Activated T-helper 17 cell treated with anti-CD3 and anti-CD28 coated beads, Interleukin-2, amount 50 U/mL, for 72 hours (primary cell): ENCODE results near the gene NSD2. TPM values are rescaled to one million over a fixed set of nuclear protein-coding genes. Genes with fewer than 3 reads are reported as not detected.

Source experiments
- ATAC-seq: fragments of 150-1000 bp; cut with Tn5 transposase; replicated peaks from 2 replicates; pipeline ENCODE4 v1.10.0; 2021; ENCODE audit warnings: mild to moderate bottlenecking, moderate library complexity
- H3K27ac Mint-ChIP-seq: one replicate; pipeline ENCODE4 v1.8.0; 2022; ENCODE audit warnings: mixed read lengths
- H3K27me3 Mint-ChIP-seq: one replicate; pipeline ENCODE4 v1.8.0; 2022; ENCODE audit warnings: mixed read lengths
- H3K36me3 Mint-ChIP-seq: one replicate; pipeline ENCODE4 v1.8.0; 2022; ENCODE audit warnings: low read depth, mild to moderate bottlenecking, mixed read lengths
- H3K4me1 Mint-ChIP-seq: one replicate; pipeline ENCODE4 v1.8.0; 2022; ENCODE audit warnings: mixed read lengths
- H3K4me3 Mint-ChIP-seq: one replicate; pipeline ENCODE4 v1.8.0; 2022; ENCODE audit warnings: mild to moderate bottlenecking, mixed read lengths
- H3K9me3 Mint-ChIP-seq: one replicate; pipeline ENCODE4 v1.8.0; 2022; ENCODE audit warnings: mixed read lengths
- total RNA-seq, 2 donors: library from RNA; stranded (reverse); gene quantifications; one replicate each; pipeline ENCODE4 v1.2.3, GENCODE V29; 2022

Gene NSD2
- total RNA-seq: 100 to 1,000 TPM; 187 to 239 TPM

DNA sequence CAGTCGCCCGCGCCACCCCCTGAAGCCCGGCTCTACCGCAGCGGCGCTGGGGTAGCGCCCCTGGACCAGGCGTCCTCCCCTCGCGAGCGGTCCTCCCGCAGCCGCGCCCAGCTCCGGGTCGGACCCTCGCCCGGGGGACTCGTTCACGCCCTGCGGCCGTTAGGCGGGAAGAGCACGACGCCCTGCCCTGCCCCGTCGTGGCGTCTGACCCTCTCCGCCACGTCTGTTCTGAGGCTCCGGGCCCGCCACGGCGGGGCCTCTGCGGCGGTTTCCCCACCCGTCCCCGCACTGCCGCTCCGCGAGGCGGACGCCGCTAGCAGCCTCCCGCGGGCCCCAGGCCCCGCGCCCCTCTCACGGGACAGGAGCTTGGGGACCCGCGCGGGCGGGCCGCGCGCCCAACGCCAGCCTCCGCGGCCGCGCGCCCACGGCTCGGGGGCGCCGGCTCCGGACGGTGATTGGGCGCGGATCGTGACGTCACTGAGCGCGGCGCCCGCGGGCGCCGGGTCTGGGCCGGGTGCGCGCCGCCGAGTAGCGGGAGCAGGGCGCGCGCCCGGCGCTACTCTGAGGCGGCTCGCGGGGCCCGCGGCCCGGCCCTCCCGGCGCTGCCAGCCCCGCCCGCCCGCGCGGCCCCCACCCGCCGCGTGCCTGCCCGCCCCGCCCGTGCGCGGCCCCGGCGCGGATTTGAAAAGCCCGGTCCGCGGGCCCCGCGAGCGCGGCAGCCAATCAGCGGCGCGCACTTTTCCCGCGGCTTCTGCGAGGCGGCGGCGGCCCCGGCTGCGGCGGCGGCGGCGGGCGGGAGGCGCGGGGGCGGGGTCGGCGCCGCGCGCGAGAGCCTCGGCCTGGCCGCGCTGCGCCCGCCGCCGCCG lies at the start of gene NSD2:
NSD2 (plus strand) TSS at position 816 of the 866 bp plus-strand sequence. CDS start 29,262 bp downstream, outside the sequence.
- ATAC-seq: peak; percentile 65
- H3K36me3 Mint-ChIP-seq: peaks cover 12% of the 10 kb centered on the region
- no peaks in the 10 kb centered on the region for H3K9me3 Mint-ChIP-seq
- H3K27ac Mint-ChIP-seq: peak within 1 kb of the TSS; percentile 96
- H3K27me3 Mint-ChIP-seq: no peaks in the 10 kb centered on the region
- peak within 1 kb of the TSS; percentile 95 for H3K4me3 Mint-ChIP-seq
- H3K4me1 Mint-ChIP-seq: peaks cover 27% of the 10 kb centered on the region

DNA sequence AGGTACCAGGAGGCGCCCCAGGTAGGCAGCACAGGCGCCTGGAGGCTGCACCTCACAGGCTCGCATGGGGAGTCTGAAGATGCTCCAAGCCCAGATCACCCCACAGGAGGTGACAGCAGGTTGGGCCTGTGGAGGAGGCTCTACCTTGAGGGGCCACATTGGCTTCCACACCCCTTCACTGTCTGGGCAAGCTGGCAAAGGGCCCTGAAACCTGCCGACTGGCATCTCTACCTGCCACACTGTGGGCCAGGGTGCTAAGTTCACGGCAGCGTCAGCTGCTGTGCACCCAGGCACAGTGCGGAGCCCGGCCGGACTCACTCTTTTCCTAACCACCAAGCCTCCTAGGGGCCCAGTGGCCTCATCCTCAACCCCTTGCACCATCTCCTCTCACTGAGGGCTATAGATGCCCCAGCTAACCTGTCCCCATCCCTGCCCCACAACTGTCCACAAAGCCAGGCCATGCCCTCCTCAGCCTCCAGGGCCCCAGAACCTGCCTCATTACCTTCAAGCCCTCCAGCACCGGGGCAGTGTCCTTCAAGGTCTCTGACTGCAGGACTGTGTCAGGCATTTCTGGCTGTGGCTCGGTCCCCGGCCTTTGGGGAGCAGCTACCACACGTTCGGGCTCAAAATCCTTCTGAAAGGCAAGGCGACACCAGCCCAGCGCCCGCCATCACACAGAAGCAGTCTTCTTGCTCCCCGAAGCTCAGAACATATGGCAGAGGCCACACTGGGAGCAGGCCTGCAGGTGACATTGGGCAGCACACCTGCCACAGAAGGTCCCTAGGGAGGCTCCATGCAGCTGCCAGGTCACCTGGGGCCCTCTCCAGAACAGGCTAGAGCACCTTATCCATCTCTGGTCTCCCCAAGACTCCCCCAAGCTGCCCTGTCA lies 49.3 kb upstream of the NSD2 start:
- H3K4me1 Mint-ChIP-seq: no peaks in the 10 kb centered on the region
- no peaks in the 10 kb centered on the region for H3K27me3 Mint-ChIP-seq
- no peak overlapping the region for H3K4me3 Mint-ChIP-seq
- ATAC-seq: no peak
- peaks cover 85% of the 10 kb centered on the region for H3K36me3 Mint-ChIP-seq
- no peak overlapping the region for H3K27ac Mint-ChIP-seq
- no peaks in the 10 kb centered on the region for H3K9me3 Mint-ChIP-seq

DNA sequence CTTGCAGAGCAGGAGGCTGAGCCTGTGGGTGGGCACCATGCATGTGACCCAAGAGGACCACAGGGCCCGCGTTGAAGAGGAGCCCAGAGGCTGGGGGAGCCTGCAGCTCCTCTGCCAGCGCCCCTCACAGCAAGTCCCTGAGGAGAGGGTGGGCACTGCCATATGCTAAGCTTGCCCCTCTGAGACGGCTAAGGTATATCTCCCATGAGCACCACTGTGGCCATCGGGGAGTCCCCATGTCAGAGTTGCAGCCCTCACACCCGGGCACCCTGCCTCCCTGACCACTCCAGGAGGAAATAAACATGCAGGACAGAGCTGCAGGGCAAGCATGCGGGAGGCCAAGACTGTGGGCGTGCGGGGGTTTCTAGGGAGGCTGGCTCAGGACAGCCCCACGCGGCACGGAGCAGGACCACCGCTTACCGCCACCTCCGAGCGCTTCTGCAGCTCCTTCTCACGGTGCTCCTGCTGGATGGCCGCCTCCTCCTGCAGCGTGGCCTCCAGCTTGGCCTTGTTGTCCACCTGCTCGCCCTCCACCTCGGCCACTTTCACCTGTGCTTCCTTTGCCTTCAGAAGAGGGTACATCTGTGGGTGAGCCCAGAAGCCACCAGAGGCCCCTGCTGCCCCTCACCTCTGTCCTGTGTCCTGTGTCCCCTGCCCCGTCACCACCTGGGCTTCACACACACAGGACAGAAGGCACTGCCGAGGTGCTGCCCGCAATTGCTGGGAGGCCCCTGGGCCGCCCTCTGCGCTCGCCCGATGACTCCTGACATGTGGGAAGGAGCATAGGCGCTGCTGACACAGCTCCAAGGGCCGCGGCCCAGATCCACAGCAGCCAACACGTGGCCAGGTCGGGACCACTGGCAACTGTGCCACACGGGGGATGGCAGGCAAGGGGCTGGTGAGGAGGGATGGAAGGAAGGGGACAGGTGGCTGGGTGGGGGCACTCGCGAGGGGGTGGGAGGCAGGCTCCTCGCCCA lies 48.3 kb upstream of the NSD2 start:
- Mint-ChIP-seq H3K4me1 (no peaks in the 10 kb centered on the region), H3K27me3 (no peaks in the 10 kb centered on the region), H3K36me3 (peaks cover 77% of the 10 kb centered on the region), H3K9me3 (no peaks in the 10 kb centered on the region), H3K27ac (no peak overlapping the region), H3K4me3 (no peak overlapping the region)
- no peak for ATAC-seq

DNA sequence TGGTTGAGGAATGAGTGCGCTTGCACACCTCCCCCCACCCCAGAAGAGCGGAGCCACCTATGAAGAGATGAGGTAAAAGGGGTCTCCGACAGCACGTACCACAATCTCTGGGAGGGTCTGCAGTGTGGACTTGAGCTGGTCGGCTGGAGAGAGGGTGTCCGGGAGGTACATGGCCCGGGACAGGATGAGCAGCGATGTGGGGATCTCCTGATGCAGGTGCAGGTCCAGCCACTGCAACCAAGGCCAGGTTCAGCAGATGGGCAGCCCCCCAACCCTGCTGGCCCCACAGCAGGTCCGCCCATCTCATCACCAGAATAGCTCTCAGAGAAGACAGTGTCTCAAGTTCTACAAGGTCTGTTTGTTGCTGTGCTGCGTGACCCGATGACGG lies 47.7 kb upstream of the NSD2 start:
- Mint-ChIP-seq H3K9me3 (no peaks in the 10 kb centered on the region), H3K27me3 (no peaks in the 10 kb centered on the region), H3K36me3 (peaks cover 70% of the 10 kb centered on the region), H3K4me3 (no peak overlapping the region), H3K27ac (no peak overlapping the region), H3K4me1 (no peaks in the 10 kb centered on the region)
- ATAC-seq: no peak

DNA sequence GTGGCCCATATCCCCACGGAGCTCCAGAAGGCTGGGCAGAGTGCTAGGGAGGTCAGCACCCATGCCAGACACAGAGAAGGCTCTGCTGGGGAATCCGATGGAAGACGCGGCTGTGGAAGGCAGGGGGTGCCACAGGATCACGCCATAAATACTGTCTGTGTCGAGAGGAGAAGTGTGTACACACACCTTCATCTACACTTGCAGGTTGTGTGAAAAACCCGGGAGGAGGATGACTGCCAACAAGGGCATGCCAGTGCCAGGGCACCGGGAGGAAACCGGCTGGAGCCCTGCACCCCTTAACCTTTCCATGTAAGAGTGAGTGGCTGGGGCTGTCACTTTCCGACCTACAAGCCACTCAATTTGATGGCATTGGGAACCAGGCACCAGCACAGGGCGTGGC lies 46.4 kb upstream of the NSD2 start:
- Mint-ChIP-seq H3K9me3 (no peaks in the 10 kb centered on the region), H3K27ac (no peak overlapping the region), H3K27me3 (no peaks in the 10 kb centered on the region), H3K4me1 (no peaks in the 10 kb centered on the region), H3K4me3 (no peak overlapping the region), H3K36me3 (peaks cover 63% of the 10 kb centered on the region)
- no peak for ATAC-seq

DNA sequence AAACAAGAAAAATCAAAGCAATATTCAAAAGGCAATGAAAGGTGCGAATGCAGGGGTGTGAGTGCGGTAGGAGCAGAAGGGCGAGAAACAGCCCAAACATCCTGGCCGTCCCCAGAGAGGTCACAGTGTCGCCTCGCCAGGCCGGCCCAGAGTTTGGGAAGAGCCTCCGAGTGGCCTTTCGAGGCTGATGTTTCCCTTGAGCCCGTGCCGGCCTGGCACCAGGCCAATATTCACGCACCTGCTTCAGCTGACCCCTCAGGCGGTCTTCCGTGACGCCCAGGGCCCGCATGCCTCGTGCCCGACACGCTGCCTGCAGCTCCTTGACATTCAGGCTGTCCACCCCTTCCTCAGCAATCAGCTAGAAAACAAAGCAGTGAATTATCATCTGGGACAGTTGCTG lies 45.9 kb upstream of the NSD2 start:
- Mint-ChIP-seq H3K27me3 (no peaks in the 10 kb centered on the region), H3K9me3 (no peaks in the 10 kb centered on the region), H3K4me3 (no peak overlapping the region), H3K27ac (no peak overlapping the region), H3K4me1 (no peaks in the 10 kb centered on the region), H3K36me3 (peaks cover 63% of the 10 kb centered on the region)
- ATAC-seq: no peak

DNA sequence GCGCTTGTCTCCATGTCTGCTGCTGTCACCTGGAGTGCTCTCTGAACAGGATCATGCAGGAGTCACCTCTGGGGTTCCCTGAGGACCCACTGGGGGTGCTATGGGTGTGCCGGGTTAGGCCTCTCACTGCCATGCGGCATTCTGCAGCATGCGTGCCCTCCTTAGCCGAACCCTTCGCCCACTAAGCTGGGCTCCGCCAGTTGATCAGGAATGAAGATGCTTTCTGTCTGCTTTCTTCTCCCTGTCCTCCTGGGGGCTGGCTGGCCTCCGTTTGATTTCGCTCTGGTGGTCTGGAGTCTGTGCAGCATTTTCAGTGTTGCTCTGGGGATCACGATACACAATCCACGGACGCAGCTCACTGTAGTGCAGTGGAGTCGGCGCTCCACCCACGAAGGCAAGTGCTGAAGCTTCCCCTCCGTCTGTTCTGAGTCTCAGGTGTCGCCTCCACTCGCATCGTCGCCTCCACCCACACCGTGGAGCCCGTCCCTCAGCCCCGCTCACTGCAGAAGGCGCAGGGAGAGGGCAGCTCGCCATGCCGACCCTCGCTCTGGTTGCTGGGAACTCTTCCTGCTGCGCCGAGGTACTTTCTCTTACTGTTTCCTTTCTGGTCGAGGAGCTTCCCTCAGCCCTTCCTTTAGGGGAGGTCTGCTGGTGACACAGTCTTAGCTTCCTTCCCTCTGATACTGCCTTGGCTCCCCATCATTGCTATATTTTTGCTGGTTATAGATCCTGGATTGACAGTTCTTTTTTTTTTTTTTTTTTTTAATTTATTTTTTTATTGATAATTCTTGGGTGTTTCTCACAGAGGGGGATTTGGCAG lies 44.5 kb upstream of the NSD2 start:
- Mint-ChIP-seq H3K4me3 (no peak overlapping the region), H3K36me3 (peaks cover 70% of the 10 kb centered on the region), H3K27me3 (no peaks in the 10 kb centered on the region), H3K4me1 (no peaks in the 10 kb centered on the region), H3K9me3 (no peaks in the 10 kb centered on the region), H3K27ac (no peak overlapping the region)
- no peak for ATAC-seq

DNA sequence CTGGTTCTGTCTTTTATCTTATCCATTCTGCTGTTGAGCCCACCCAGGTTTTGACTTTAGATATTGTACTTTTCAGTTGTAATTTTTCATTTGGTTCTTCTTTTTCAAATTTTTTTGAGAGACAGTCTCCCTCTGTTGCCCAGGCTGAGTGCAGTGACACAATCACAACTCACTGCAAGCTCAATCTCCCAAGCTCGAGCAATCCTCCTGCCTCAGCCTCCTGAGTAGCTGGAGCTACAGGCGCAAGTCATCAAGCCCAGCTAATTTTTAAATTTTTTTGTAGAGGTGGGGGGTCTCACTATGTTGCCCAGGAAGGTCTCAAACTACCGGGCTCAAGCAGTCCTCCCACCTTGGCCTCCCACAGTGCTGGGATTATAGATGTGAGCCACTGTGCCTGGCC lies 41.0 kb upstream of the NSD2 start:
- Mint-ChIP-seq H3K27me3 (no peaks in the 10 kb centered on the region), H3K27ac (peak overlapping the region; percentile 0), H3K9me3 (no peaks in the 10 kb centered on the region), H3K4me1 (no peaks in the 10 kb centered on the region), H3K36me3 (peaks cover 70% of the 10 kb centered on the region), H3K4me3 (no peak overlapping the region)
- ATAC-seq: no peak

DNA sequence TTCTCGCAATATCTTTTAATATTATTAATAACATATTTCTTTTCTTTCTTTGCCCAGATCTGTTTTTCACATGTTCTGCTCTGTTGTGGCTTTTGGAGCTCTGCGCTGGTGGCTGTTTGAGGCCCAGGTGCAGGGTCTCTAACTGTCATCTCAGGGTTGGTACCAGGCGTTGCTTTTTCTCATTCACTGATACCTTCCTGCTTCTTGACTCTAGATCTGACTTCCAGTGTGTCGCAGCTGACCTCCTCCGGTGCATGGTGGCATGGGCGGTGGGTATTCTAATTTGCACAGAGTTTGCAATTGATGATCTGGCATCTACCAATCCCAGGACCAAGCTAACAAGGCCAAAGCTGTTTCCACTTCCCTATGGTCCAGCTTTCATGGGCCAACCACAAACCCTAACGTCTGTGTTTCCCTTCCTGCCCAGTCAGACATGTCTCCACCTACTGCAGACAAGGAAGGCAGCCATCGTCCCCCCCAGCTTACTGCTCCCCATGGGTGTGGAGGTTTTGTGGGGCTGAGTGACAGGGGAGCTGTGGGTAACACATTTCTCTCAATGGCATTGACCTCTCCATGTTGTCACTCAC lies 40.5 kb upstream of the NSD2 start:
- Mint-ChIP-seq H3K4me1 (no peaks in the 10 kb centered on the region), H3K27me3 (no peaks in the 10 kb centered on the region), H3K27ac (no peak overlapping the region), H3K4me3 (no peak overlapping the region), H3K9me3 (no peaks in the 10 kb centered on the region), H3K36me3 (peaks cover 72% of the 10 kb centered on the region)
- ATAC-seq: no peak

DNA sequence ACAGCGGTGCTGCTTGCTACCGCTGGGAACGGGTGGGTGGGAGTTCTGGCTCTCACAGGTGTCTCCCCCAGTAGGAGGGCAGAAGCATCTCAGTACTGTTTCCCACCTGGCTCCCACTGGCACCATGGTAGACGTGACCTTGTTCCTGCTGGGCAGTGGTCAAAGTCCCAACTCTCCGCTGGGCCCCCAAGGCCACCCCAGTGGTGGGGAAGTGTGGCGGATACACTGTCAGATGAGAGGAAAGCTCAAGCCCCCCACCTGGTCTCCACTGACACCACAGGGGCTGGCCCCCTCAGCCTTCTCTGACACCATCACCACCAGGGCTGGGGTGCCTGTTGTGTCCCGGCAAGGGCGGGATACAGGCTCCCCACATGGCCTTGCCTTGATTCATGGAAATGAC lies 39.9 kb upstream of the NSD2 start:
- H3K4me1 Mint-ChIP-seq: no peaks in the 10 kb centered on the region
- H3K4me3 Mint-ChIP-seq: no peak overlapping the region
- no peak overlapping the region for H3K27ac Mint-ChIP-seq
- H3K36me3 Mint-ChIP-seq: peaks cover 74% of the 10 kb centered on the region
- ATAC-seq: no peak
- no peaks in the 10 kb centered on the region for H3K27me3 Mint-ChIP-seq
- H3K9me3 Mint-ChIP-seq: no peaks in the 10 kb centered on the region

DNA sequence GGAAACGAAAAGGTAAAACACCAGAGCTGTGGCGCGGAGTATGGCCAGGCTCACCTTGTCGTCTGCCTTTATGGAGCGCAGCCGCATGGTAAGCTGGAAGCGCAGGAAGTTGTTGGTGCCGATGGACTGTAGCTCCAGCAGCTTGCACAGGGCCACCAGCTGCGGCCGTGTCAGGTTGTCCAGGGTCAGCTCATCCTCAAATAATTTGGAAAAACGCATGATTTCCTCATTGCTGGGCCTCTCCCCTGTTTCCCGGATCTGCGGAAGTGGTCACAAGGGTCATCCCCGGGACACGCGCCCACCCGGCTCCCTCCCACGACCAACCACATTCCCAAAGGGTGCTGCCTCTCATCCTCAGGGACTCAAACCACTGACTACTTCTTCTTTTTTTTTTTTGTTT lies 38.5 kb upstream of the NSD2 start:
- no peaks in the 10 kb centered on the region for H3K9me3 Mint-ChIP-seq
- no peaks in the 10 kb centered on the region for H3K27me3 Mint-ChIP-seq
- no peaks in the 10 kb centered on the region for H3K4me1 Mint-ChIP-seq
- H3K4me3 Mint-ChIP-seq: no peak overlapping the region
- no peak for ATAC-seq
- H3K27ac Mint-ChIP-seq: no peak overlapping the region
- peaks cover 77% of the 10 kb centered on the region for H3K36me3 Mint-ChIP-seq

DNA sequence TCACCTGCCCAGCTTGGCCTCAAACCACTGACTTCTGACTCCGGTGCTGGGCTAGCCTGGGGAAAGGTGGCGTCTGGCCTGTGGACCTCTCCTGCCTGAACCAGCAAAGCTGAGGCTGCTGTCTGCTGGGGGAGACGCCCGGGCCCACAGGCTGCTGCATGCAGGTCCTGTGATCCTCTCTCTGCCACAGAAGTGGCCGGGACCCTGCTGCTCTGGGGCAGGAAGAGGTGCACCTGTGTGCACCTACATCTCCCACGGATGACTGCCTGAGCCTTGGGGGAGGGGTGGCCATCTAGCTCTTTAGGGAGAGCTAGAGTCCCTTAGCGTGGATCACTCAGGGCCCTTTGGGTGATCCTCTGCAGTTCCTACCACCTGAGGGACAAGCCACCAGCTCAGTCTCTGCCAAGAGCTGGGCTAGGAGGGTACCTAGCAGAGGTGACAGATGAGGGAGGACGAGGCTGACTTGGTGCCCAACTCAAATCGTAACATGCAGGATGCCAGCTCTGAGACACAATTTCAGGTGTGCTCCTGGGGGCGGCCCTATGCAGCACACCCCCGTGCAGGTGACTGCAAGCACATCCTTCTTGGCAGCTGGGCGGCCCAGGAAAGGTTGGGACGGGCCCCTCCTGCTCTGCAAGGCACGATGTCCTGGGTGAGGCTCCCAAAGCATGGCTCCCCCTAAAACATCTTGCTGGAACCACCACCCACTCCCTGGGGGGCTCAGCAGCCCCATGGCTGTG lies 37.7 kb upstream of the NSD2 start:
- Mint-ChIP-seq H3K4me1 (no peaks in the 10 kb centered on the region), H3K27ac (peak overlapping the region; percentile 62), H3K27me3 (no peaks in the 10 kb centered on the region), H3K9me3 (no peaks in the 10 kb centered on the region), H3K36me3 (peaks cover 85% of the 10 kb centered on the region), H3K4me3 (no peak overlapping the region)
- no peak for ATAC-seq
